UCSD-AML1 (cell line): ENCODE results near the gene MMP26.
"Not testable (repeated sequence)": the region's sequence is repeated elsewhere in the genome, so short reads cannot be mapped to it uniquely, and the experiment has no call there.

Experiments
- DNase-seq: peaks from one replicate; lab custom pipeline; 2025; ENCODE audit not compliant: unreplicated experiment; lab: John Stamatoyannopoulos, UW

MMP26 gene

GRCh38 chr11:4722616-4723534 is 18.3 kb downstream of the MMP26 start:
- DNase-seq, result not testable (repeated sequence)

DNA sequence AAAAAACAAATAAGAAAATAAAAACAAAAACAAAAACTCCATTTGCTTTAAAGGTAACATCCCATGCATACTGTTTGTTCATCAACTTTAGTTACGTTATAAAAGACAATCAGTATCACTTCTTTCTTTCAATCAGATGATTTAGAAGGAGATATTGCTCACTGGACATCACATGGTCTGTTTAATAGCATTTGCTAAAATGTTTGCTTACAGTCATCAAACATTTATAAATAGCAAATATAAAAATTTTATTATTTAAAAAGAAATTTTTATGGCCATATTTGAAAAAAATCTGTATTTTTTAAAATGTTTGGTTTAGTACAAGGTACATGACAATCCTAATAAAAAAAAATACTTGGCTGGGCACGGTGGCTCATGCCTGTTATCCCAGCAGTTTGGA is 22.6 kb downstream of the MMP26 start:
- no peak for DNase-seq

- DNase-seq, result no peak
Observed at GRCh38 chr11:4740735-4741134, 36.2 kb downstream of the MMP26 start.

DNA sequence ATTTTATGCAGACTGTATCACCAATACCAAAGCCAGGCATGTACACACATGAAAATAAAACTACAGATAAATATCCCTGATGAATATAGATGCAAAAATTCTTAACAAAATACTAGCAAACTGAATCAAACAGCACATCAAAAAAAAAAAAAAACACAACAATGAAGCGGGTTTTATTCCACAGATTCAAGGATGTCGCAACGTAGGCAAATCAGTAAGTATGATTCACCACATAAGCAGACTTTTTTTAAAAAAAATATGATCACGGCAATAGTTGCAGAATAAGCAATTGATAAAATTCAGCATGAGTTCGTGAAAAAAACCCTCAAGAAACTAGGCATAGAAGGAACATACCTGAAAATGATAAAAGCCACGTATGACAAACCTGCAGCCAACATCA is 43.9 kb downstream of the MMP26 start:
- no peak for DNase-seq

GRCh38 chr11:4751201-4751600 is 46.6 kb downstream of the MMP26 start:
- no peak for DNase-seq
